Measurements from ENCODE around the gene PACSIN2. TPM values are rescaled to one million over a fixed set of nuclear protein-coding genes. Genes with fewer than 3 reads are reported as not detected.

The PACSIN2 gene
- total and polyA plus RNA-seq, 2 of the 13 experiments (the other 11 are each of a cell fraction or from before 2014, with no cell fraction given): 54.1 to 68.8 TPM

GRCh38 chr22:43014869-43015676 lies at the start of gene PACSIN2 (continued):
- TF ChIP-seq NFKBIZ (CRISPR knock-in tag; IDR thresholded peaks at IDR 0.05) (peak; percentile 75; the same call in 1 of the 2 replicates), ZNF7 (CRISPR knock-in tag; IDR thresholded peaks at IDR 0.05) (no peak), SMAD3 (CRISPR knock-in tag; IDR thresholded peaks at IDR 0.05) (peak; percentile 83; the same call in 1 of the 2 replicates), ZNF670 (CRISPR knock-in tag; IDR thresholded peaks at IDR 0.05; ENCODE audit: borderline replicate concordance) (no peak), JUND (CRISPR knock-in tag; IDR thresholded peaks at IDR 0.05) (no peak), EP300 (IDR thresholded peaks at IDR 0.05; ENCODE audit: low read depth in 2 of 2, low read length in 2 of 2) (no peak), EP300 (CRISPR knock-in tag; IDR thresholded peaks at IDR 0.05; ENCODE audit: borderline replicate concordance) (0 out of 2 replicates have a peak, but pooled peaks have one; percentile 49), HMGA1 (CRISPR knock-in tag; conservative IDR thresholded peaks at IDR 0.05) (no peak), PPARG (CRISPR knock-in tag; conservative IDR thresholded peaks at IDR 0.05) (peak; percentile 48), BRCA1 (CRISPR knock-in tag; IDR thresholded peaks at IDR 0.05) (0 out of 2 replicates have a peak, but pooled peaks have one; percentile 36), ZBTB8A (CRISPR knock-in tag; IDR thresholded peaks at IDR 0.05; ENCODE audit: borderline replicate concordance, low read depth) (no peak), SOX6 (IDR thresholded peaks at IDR 0.05) (no peak), SOX6 (CRISPR knock-in tag; IDR thresholded peaks at IDR 0.05) (peak; percentile 57), HNF1B (CRISPR knock-in tag; IDR thresholded peaks at IDR 0.05) (peak; percentile 72), ATAD3A (CRISPR knock-in tag; IDR thresholded peaks at IDR 0.05) (no peak), TBX2 (CRISPR knock-in tag; IDR thresholded peaks at IDR 0.05; ENCODE audit: borderline replicate concordance) (peak; percentile 38; the same call in 1 of the 2 replicates), IKZF4 (CRISPR knock-in tag; IDR thresholded peaks at IDR 0.05; ENCODE audit: borderline replicate concordance, low read depth, not compliant biosample characterization) (peak; percentile 11), MLXIP (CRISPR knock-in tag; IDR thresholded peaks at IDR 0.05; ENCODE audit: borderline replicate concordance) (no peak), ELF4 (CRISPR knock-in tag; IDR thresholded peaks at IDR 0.05; ENCODE audit: borderline replicate concordance) (no peak), ZNF224 (CRISPR knock-in tag; IDR thresholded peaks at IDR 0.05) (0 out of 2 replicates have a peak, but pooled peaks have one; percentile 38), ZNF460 (CRISPR knock-in tag; IDR thresholded peaks at IDR 0.05; ENCODE audit: borderline replicate concordance) (no peak), RFX1 (IDR thresholded peaks at IDR 0.05) (no peak)
- TF ChIP-seq, protein P1, sequence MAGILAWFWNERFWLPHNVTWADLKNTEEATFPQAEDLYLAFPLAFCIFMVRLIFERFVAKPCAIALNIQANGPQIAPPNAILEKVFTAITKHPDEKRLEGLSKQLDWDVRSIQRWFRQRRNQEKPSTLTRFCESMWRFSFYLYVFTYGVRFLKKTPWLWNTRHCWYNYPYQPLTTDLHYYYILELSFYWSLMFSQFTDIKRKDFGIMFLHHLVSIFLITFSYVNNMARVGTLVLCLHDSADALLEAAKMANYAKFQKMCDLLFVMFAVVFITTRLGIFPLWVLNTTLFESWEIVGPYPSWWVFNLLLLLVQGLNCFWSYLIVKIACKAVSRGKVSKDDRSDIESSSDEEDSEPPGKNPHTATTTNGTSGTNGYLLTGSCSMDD (CRISPR knock-in tag; IDR thresholded peaks at IDR 0.05): peak; percentile 48; the same call in 1 of the 2 replicates
- TF ChIP-seq, protein P2, sequence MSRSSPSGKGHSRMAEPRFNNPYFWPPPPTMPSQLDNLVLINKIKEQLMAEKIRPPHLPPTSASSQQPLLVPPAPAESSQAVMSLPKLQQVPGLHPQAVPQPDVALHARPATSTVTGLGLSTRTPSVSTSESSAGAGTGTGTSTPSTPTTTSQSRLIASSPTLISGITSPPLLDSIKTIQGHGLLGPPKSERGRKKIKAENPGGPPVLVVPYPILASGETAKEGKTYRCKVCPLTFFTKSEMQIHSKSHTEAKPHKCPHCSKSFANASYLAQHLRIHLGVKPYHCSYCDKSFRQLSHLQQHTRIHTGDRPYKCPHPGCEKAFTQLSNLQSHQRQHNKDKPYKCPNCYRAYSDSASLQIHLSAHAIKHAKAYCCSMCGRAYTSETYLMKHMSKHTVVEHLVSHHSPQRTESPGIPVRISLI (CRISPR knock-in tag; IDR thresholded peaks at IDR 0.05; ENCODE audit: borderline replicate concordance): no peak
